Ishikawa (cell line): ENCODE data around the gene SIVA1.
A peak's percentile ranks its signal among the peaks of the same experiment; 100 is the strongest.

ENCODE experiments used
- CEBPB ChIP-seq: IDR thresholded peaks from 2 replicates; pipeline ENCODE4 v1.6.1; 2012
- CREB1 ChIP-seq: IDR thresholded peaks from 2 replicates; pipeline ENCODE4 v1.6.1; 2012; ENCODE audit warnings: low read depth
- EGR1 ChIP-seq: IDR thresholded peaks from 2 replicates; pipeline ENCODE4 v1.6.1; 2012
- EP300 ChIP-seq: IDR thresholded peaks from 2 replicates; pipeline ENCODE4 v1.6.1; 2012; ENCODE audit warnings: borderline replicate concordance
- FOXM1 ChIP-seq: IDR thresholded peaks from 2 replicates; pipeline ENCODE4 v1.6.1; 2012; ENCODE audit warnings: low read depth, borderline replicate concordance
- NFIC ChIP-seq: IDR thresholded peaks from 2 replicates; pipeline ENCODE4 v1.6.1; 2012
- RAD21 ChIP-seq: IDR thresholded peaks from 2 replicates; pipeline ENCODE4 v1.6.1; 2012; ENCODE audit warnings: low read depth
- REST ChIP-seq: IDR thresholded peaks from 2 replicates; pipeline ENCODE4 v1.6.1; 2012; ENCODE audit warnings: low read depth, mild to moderate bottlenecking
- TAF1 ChIP-seq: IDR thresholded peaks from 2 replicates; pipeline ENCODE4 v1.6.1; 2012; ENCODE audit warnings: low read depth, mild to moderate bottlenecking
- TCF12 ChIP-seq: IDR thresholded peaks from 2 replicates; pipeline ENCODE4 v1.6.1; 2012; ENCODE audit warnings: low read depth
- TEAD4 ChIP-seq: IDR thresholded peaks from 2 replicates; pipeline ENCODE4 v1.6.1; 2012
- USF1 ChIP-seq: IDR thresholded peaks from 2 replicates; pipeline ENCODE4 v1.6.1; 2012
- YY1 ChIP-seq: IDR thresholded peaks from 2 replicates; pipeline ENCODE4 v1.6.1; 2012; ENCODE audit warnings: low read depth
- ZBTB7A ChIP-seq: IDR thresholded peaks from 2 replicates; pipeline ENCODE4 v1.6.1; 2012; ENCODE audit warnings: low read depth
- TF ChIP-seq, protein P1 (sequence below): IDR thresholded peaks from 2 replicates; pipeline ENCODE4 v1.6.1; 2012

The SIVA1 gene

DNA sequence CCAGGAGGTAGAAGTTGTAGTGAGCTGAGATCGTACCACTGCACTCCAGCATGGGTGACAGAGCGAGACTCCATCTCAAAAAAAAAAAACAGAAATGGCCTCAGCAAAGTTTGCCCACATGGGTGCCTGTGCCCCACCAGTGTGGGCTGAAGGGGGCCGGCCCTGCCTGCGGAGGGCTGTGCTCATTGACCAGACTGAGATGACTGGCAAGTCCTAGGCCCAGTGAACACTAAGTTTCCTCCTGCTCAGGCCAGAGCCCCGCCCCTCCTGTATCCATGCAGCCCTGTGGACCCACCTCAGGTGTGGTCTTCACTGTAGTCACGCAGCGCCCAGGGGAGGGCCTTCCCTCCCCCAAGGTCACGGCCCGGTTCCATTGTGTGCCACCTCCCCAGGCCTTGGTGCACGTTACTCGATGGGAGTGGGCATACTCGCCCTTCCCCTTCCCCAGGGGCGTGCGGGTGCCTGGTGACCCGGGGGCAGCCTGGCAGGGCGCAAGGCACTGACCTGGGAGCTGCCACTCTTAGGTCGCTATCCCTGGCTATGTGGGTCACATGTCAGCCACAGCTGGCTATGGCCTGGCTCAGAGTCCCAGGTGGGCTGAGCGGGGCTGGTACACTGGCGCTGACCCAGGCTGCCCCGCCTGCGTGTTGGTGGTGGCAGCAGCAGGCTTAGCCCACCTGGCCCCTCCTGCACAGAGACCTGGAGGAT, 47.5 kb upstream of the SIVA1 start:
- TF ChIP-seq FOXM1 (no peak), TCF12 (no peak), RAD21 (no peak), TAF1 (no peak), EGR1 (no peak), TEAD4 (no peak), NFIC (no peak), REST (no peak), EP300 (no peak), CEBPB (no peak), USF1 (no peak), CREB1 (no peak), YY1 (no peak), ZBTB7A (no peak)
- TF ChIP-seq, protein P1, sequence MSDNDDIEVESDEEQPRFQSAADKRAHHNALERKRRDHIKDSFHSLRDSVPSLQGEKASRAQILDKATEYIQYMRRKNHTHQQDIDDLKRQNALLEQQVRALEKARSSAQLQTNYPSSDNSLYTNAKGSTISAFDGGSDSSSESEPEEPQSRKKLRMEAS, result no peak

GRCh38 chr14:104706733-104707607, 46.0 kb upstream of the SIVA1 start:
- TF ChIP-seq TEAD4 (no peak), NFIC (no peak), TAF1 (no peak), CREB1 (no peak), ZBTB7A (no peak), EP300 (no peak), EGR1 (no peak), REST (no peak), RAD21 (no peak), USF1 (no peak), FOXM1 (no peak)

DNA sequence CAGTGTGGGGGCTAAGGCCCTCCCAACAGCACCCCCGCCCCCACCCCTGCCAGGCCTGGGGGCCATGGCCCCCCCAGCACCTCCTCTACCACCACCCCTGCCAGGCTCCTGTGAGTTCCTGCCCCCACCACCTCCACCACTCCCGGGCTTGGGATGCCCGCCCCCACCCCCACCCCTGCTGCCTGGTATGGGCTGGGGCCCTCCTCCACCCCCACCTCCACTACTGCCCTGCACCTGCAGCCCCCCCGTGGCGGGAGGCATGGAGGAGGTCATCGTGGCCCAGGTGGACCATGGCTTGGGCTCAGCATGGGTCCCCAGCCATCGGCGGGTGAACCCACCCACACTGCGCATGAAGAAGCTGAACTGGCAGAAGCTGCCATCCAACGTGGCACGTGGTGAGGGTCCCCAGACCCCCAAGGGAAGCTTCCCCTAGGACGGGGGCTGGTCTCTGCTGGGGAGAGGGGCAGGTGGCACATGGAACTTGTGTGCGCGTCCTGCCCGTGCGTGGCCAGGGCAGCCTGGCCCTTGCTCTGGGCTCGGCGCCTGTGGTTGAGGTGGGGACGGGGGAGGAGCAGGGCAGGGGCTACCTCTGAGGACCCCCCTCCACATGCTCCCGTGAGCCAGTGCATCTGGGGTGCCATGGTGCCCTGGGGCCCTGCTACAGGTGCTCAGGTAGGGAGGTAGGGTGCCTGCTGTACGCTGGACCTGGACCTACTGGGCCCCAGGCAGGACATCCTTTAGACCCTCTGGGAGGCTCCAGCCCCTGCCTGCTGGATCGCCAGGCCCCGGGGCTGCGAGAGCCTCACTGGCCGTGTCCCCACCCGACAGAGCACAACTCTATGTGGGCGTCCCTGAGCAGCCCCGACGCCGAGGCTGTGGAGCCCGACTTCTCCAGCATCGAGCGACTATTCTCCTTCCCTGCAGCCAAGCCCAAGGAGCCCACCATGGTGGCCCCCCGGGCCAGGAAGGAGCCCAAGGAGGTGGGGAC, 45.0 kb upstream of the SIVA1 start:
- TF ChIP-seq ZBTB7A, result peak; percentile 59; the same call in 1 of the 2 replicates
- no peak for TF ChIP-seq RAD21
- TF ChIP-seq TCF12, result no peak

GRCh38 chr14:104708606-104709268, 44.2 kb upstream of the SIVA1 start:
- TF ChIP-seq FOXM1 (no peak), RAD21 (peak; percentile 88), TEAD4 (no peak), EP300 (no peak)
